Measurements from ENCODE around the gene ANXA2. TPM values are rescaled to one million over a fixed set of nuclear protein-coding genes. Genes with fewer than 3 reads are reported as not detected.

The ANXA2 gene
- total RNA-seq, 2 donors from 2014 or later = 752 to 812 TPM

DNA sequence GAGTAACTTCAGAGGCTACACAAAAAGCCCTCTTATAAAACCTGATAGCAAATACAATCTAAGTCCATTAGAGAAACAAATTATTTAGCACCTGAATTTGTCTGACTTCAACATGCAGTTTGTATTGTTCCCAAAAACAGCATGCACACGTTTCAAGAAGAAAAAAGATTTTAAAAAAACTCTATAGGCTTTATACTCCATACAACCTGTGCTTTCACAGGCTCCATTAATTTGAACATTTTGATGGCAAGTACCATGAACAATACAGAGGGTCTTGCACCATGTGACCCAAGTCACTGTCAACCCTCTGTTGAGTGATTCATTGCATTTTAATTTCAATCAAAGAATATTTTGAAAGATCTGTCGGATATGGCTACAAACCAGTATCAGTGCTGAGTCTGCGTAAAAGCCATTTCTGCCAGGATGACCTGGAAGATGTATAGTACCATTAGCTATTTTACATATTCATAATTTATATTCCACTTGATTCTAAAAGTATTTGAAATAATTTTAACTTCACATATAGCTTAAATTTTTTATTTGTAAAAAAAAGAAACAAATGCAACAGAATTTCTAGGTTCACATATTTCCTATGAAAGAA, 13.2 kb downstream of the ANXA2 start:
- TF ChIP-seq, protein P1, sequence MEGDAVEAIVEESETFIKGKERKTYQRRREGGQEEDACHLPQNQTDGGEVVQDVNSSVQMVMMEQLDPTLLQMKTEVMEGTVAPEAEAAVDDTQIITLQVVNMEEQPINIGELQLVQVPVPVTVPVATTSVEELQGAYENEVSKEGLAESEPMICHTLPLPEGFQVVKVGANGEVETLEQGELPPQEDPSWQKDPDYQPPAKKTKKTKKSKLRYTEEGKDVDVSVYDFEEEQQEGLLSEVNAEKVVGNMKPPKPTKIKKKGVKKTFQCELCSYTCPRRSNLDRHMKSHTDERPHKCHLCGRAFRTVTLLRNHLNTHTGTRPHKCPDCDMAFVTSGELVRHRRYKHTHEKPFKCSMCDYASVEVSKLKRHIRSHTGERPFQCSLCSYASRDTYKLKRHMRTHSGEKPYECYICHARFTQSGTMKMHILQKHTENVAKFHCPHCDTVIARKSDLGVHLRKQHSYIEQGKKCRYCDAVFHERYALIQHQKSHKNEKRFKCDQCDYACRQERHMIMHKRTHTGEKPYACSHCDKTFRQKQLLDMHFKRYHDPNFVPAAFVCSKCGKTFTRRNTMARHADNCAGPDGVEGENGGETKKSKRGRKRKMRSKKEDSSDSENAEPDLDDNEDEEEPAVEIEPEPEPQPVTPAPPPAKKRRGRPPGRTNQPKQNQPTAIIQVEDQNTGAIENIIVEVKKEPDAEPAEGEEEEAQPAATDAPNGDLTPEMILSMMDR (IDR thresholded peaks at IDR 0.05) = no peak
- H3K27ac ChIP-seq = no peak overlapping the region
- H3K9me3 ChIP-seq = no peaks in the 10 kb centered on the region
- peaks cover 18% of the 10 kb centered on the region for H3K36me3 ChIP-seq
- no peak for ATAC-seq (ENCODE audit: insufficient number of reproducible peaks, low FRiP score, low read depth)
- peaks cover 37 to 93% of the 10 kb centered on the region in 2 donors for H3K4me1 ChIP-seq (ENCODE audit: control insufficient read depth in 1 of 2, low read depth in 2 of 2)
- H3K27me3 ChIP-seq (replicated peaks; ENCODE audit: insufficient read depth) = no peaks in the 10 kb centered on the region
- H3K4me3 ChIP-seq = no peak overlapping the region
- DNase-seq (ENCODE audit: low spot score) = no peak

DNA sequence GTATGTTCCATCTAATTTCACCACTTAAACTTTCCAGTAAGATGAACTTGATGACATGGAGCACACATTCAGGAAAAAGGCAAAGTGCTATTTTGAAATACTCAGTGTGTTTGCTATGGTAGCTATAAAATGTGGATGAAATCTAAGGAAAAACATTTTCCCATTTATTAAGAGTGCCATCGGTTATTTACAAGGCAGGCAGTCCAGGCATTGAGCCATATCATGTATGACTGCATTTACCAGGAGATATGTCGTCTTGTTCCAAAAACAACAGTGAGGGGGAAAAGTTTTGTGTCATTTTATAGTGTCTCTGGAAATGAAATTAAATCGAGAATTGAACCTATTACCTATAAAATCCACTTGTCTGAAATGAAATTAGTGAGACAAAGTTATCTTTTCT, 13.7 kb downstream of the ANXA2 start:
- Histone ChIP-seq H3K4me3 (no peak overlapping the region), H3K36me3 (peaks cover 18% of the 10 kb centered on the region), H3K27me3 (replicated peaks; ENCODE audit: insufficient read depth) (no peaks in the 10 kb centered on the region), H3K27ac (peak overlapping the region in 1 of 2 donors; percentile 23), H3K4me1 (ENCODE audit: control insufficient read depth in 1 of 2, low read depth in 2 of 2) (peaks cover 38 to 91% of the 10 kb centered on the region in 2 donors), H3K9me3 (no peaks in the 10 kb centered on the region)
- TF ChIP-seq, protein P1 (IDR thresholded peaks at IDR 0.05) = no peak
- ATAC-seq (ENCODE audit: insufficient number of reproducible peaks, low FRiP score, low read depth) (no peak), DNase-seq (ENCODE audit: low spot score) (no peak)

GRCh38 chr15:60382773-60383674, 14.8 kb downstream of the ANXA2 start:
- Histone ChIP-seq H3K9me3 (no peaks in the 10 kb centered on the region), H3K27me3 (replicated peaks; ENCODE audit: insufficient read depth) (no peaks in the 10 kb centered on the region), H3K4me1 (ENCODE audit: control insufficient read depth in 1 of 2, low read depth in 2 of 2) (peaks cover 36 to 83% of the 10 kb centered on the region in 2 donors), H3K27ac (peak overlapping the region; percentile 47 to 55), H3K36me3 (peaks cover 18% of the 10 kb centered on the region), H3K4me3 (no peak overlapping the region)
- ATAC-seq (ENCODE audit: insufficient number of reproducible peaks, low FRiP score, low read depth) = no peak
- no peak for DNase-seq (ENCODE audit: low spot score)
- TF ChIP-seq, protein P1 (IDR thresholded peaks at IDR 0.05) = no peak

DNA sequence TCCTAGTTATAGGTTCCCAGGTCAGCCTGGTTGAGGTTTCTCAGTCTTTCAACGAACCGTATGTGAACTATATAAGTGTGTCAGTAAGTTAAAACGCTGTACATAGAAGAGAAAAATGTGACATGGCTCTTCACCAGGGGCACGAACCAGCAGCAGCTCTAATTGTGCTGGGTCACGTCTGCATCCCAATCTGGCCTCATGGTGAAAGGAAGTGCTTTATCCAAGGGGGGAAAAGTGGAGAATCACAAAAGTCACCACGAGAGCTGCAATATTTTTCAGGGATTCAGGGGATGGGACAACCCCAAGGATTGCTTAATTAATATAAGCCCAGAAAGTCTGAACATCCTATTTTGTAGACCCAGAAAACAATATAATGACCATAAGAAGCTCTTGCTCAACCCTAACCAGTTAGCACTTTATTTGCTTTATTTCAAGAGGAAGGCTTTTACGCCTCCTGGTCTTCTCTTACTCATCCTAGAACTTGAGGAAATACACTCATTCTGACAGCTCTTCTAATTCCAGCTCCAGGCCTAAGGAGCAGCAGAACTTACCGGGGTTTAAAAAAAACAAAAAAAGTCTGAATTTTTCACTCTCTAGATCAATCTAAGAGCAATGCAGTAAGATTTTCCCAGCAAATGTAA, 16.5 kb downstream of the ANXA2 start:
- Histone ChIP-seq H3K36me3 (peaks cover 25% of the 10 kb centered on the region), H3K4me1 (ENCODE audit: control insufficient read depth in 1 of 2, low read depth in 2 of 2) (peaks cover 51 to 78% of the 10 kb centered on the region in 2 donors), H3K27me3 (replicated peaks; ENCODE audit: insufficient read depth) (no peaks in the 10 kb centered on the region), H3K9me3 (no peaks in the 10 kb centered on the region), H3K27ac (peak overlapping the region; percentile 8 to 55), H3K4me3 (no peak overlapping the region)
- DNase-seq (ENCODE audit: low spot score) (no peak), ATAC-seq (ENCODE audit: insufficient number of reproducible peaks, low FRiP score, low read depth) (no peak)
- TF ChIP-seq, protein P1 (IDR thresholded peaks at IDR 0.05) = no peak

All from thoracic aorta (tissue), 2 donors.